ENCODE measurements around the gene CNOT1.

DNA sequence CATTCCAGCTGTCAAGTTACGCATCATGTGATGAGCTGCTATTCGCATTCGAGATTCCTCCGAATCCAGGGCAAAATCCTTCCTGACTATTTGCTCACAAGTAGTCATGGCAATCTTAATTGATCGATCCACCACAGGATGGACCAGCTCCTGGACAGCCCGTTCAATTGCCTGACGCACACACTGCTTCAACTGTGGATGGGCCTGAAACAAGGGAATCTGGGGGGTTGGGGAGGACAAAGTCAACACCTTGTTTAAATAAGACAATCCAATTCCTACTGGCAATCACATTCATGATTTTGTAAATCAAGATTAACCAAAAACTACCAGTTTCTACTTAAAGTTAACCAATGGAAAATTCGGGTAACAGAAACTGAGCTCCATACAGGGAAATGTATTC is 85.9 kb downstream of the CNOT1 start:
- TF ChIP-seq, protein P1, sequence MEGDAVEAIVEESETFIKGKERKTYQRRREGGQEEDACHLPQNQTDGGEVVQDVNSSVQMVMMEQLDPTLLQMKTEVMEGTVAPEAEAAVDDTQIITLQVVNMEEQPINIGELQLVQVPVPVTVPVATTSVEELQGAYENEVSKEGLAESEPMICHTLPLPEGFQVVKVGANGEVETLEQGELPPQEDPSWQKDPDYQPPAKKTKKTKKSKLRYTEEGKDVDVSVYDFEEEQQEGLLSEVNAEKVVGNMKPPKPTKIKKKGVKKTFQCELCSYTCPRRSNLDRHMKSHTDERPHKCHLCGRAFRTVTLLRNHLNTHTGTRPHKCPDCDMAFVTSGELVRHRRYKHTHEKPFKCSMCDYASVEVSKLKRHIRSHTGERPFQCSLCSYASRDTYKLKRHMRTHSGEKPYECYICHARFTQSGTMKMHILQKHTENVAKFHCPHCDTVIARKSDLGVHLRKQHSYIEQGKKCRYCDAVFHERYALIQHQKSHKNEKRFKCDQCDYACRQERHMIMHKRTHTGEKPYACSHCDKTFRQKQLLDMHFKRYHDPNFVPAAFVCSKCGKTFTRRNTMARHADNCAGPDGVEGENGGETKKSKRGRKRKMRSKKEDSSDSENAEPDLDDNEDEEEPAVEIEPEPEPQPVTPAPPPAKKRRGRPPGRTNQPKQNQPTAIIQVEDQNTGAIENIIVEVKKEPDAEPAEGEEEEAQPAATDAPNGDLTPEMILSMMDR (IDR thresholded peaks at IDR 0.05) = no peak
- no peak for TF ChIP-seq POLR2A (IDR thresholded peaks at IDR 0.05)

All from right lobe of liver (tissue), 4 donors.